SK-N-SH (cell line): ENCODE measurements around the gene TUBA8.

Source experiments
- CTCF ChIP-seq: fragments of 200-600 bp; sonication (generic); IDR thresholded peaks from 2 replicates; pipeline ENCODE4 v1.6.1; 2017; ENCODE audit warnings: antibody characterized with exemption, mild to moderate bottlenecking, moderate library complexity
- IRF3 ChIP-seq: fragments of 150-350 bp; IDR thresholded peaks from 2 replicates; pipeline ENCODE4 v1.6.1; 2016; ENCODE audit warnings: mild to moderate bottlenecking, low read depth, low read length
- NFIC ChIP-seq: IDR thresholded peaks from 2 replicates; pipeline ENCODE4 v1.4.0; 2012; ENCODE audit warnings: borderline replicate concordance
- POLR2AphosphoS5 ChIP-seq: IDR thresholded peaks from 2 replicates; pipeline ENCODE4 v1.6.1; 2012; ENCODE audit warnings: low read depth, low read length
- RAD21 ChIP-seq: IDR thresholded peaks from 2 replicates; pipeline ENCODE4 v1.6.1; 2012; ENCODE audit warnings: mild to moderate bottlenecking, low read length
- RCOR1 ChIP-seq: fragments of 150-350 bp; IDR thresholded peaks from 2 replicates; pipeline ENCODE4 v1.6.1; 2017; ENCODE audit warnings: antibody characterized with exemption, low read length
- RXRA ChIP-seq: IDR thresholded peaks from 2 replicates; pipeline ENCODE4 v1.4.0; 2012; ENCODE audit warnings: low read depth, mild to moderate bottlenecking, borderline replicate concordance
- SMC3 ChIP-seq: IDR thresholded peaks from 2 replicates; pipeline ENCODE4 v1.6.1; 2012; ENCODE audit warnings: low read depth, low read length, improper control_type of control experiment
- TAF1 ChIP-seq: IDR thresholded peaks from 2 replicates; pipeline ENCODE4 v1.6.1; 2012; ENCODE audit warnings: low read depth, mild to moderate bottlenecking, low read length, moderate library complexity, borderline replicate concordance
- YY1 ChIP-seq: IDR thresholded peaks from 2 replicates; pipeline ENCODE4 v1.4.0; 2012; ENCODE audit warnings: low read depth, mild to moderate bottlenecking
- TF ChIP-seq, protein P1 (sequence below): IDR thresholded peaks from 2 replicates; pipeline ENCODE4 v1.4.0; 2012; ENCODE audit warnings: low read depth

- TF ChIP-seq YY1 (no peak), CTCF (no peak), POLR2AphosphoS5 (no peak), RCOR1 (no peak), RAD21 (no peak), TAF1 (no peak), SMC3 (no peak), IRF3 (no peak), RXRA (no peak), NFIC (no peak)
- TF ChIP-seq, protein P1, sequence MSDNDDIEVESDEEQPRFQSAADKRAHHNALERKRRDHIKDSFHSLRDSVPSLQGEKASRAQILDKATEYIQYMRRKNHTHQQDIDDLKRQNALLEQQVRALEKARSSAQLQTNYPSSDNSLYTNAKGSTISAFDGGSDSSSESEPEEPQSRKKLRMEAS = no peak
Observed at GRCh38 chr22:18091478-18091877, 19.1 kb upstream of the TUBA8 start.
